PFSK-1 (cell line): Measurements from ENCODE around the gene FOXB2.

Source experiments
- FOXP2 ChIP-seq: optimal IDR thresholded peaks from 2 replicates; pipeline ENCODE3; 2011; ENCODE audit warnings: borderline replicate concordance, control low read depth, inconsistent platforms; ENCODE audit not compliant: insufficient read depth; ENCODE audit errors: extremely low read length, extremely low read depth
- POLR2AphosphoS5 ChIP-seq: IDR thresholded peaks from 2 replicates; pipeline ENCODE4 v1.6.1; 2012; ENCODE audit warnings: low read depth, mild to moderate bottlenecking, control low read depth, low read length, moderate library complexity
- SIN3A ChIP-seq: IDR thresholded peaks from 2 replicates; pipeline ENCODE4 v1.6.1; 2012; ENCODE audit warnings: mild to moderate bottlenecking, low read length, moderate library complexity, borderline replicate concordance; ENCODE audit not compliant: insufficient read depth
- TAF1 ChIP-seq: IDR thresholded peaks from 2 replicates; pipeline ENCODE4 v1.6.1; 2012; ENCODE audit warnings: low read length, control low read depth, borderline replicate concordance; ENCODE audit not compliant: insufficient read depth
- TF ChIP-seq, protein P1 (sequence below), 2 experiments: IDR thresholded peaks; 2 replicates each; pipeline versions ENCODE4 v1.6.1 to v1.8.0; 2011 to 2012; ENCODE audit warnings: low read depth in 2 of 2, low read length in 2 of 2, control low read depth in 1 of 2, inconsistent platforms in 1 of 2, mild to moderate bottlenecking in 1 of 2, moderate library complexity in 1 of 2; ENCODE audit not compliant: insufficient read depth in 1 of 2

DNA sequence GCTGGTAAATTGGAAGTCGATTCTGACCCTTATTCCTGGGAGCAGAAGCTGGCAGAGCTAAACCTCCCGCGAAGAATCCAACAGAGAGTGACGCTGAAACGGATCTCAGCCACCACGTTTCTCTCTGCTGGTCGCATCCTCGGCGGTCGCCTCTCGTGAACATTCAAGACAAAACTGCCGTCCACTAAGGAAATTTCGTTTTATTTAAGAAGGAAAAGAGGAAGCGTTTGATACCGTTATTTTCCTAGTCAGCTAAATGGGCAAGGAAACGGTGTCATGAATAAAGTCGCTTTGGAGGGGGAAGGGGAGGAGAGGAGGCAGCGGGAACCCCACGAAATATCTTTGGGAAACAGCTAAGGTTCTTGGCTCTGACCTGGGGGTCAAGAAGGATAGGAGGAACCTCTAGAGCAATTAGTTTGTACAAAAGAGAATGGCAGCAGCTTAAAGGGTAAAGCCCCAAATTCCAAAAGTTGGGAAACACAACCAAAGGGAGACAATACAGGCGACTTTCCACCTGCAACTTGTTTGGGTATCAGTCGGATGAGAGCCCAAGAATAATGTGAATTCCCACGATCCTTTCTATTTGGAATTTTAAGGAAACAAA, 1.9 kb downstream of the FOXB2 start:
- TF ChIP-seq, protein P1, sequence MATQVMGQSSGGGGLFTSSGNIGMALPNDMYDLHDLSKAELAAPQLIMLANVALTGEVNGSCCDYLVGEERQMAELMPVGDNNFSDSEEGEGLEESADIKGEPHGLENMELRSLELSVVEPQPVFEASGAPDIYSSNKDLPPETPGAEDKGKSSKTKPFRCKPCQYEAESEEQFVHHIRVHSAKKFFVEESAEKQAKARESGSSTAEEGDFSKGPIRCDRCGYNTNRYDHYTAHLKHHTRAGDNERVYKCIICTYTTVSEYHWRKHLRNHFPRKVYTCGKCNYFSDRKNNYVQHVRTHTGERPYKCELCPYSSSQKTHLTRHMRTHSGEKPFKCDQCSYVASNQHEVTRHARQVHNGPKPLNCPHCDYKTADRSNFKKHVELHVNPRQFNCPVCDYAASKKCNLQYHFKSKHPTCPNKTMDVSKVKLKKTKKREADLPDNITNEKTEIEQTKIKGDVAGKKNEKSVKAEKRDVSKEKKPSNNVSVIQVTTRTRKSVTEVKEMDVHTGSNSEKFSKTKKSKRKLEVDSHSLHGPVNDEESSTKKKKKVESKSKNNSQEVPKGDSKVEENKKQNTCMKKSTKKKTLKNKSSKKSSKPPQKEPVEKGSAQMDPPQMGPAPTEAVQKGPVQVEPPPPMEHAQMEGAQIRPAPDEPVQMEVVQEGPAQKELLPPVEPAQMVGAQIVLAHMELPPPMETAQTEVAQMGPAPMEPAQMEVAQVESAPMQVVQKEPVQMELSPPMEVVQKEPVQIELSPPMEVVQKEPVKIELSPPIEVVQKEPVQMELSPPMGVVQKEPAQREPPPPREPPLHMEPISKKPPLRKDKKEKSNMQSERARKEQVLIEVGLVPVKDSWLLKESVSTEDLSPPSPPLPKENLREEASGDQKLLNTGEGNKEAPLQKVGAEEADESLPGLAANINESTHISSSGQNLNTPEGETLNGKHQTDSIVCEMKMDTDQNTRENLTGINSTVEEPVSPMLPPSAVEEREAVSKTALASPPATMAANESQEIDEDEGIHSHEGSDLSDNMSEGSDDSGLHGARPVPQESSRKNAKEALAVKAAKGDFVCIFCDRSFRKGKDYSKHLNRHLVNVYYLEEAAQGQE (IDR thresholded peaks at IDR 0.05; ENCODE audit: insufficient read depth in 1 of 2, low read depth in 2 of 2, low read length in 2 of 2): no peak
- no peak for TF ChIP-seq POLR2AphosphoS5
- TF ChIP-seq TAF1: no peak
- TF ChIP-seq SIN3A: no peak
- TF ChIP-seq FOXP2: no peak
